Posterior cingulate gyrus (tissue), 11 donors: ENCODE data around the gene CPXM2.
A peak's percentile ranks its signal among the peaks of the same experiment; 100 is the strongest.
"Not testable (repeated sequence)": the region's sequence is repeated elsewhere in the genome, so short reads cannot be mapped to it uniquely, and the experiment has no call there.

Experiments
- DNase-seq, 10 donors: peaks; one replicate each; pipeline versions ENCODE4 v3.0.0 to v3.0.0-alpha.2; 2020 to 2021; ENCODE audit warnings: mixed read lengths in 3 of 10
- intact Hi-C: fragments of 100-400 bp; cut with DNase I; formaldehyde crosslinking; loops from one replicate; pipeline ENCODE4 v1.15.1; 2023

CPXM2 gene

DNA sequence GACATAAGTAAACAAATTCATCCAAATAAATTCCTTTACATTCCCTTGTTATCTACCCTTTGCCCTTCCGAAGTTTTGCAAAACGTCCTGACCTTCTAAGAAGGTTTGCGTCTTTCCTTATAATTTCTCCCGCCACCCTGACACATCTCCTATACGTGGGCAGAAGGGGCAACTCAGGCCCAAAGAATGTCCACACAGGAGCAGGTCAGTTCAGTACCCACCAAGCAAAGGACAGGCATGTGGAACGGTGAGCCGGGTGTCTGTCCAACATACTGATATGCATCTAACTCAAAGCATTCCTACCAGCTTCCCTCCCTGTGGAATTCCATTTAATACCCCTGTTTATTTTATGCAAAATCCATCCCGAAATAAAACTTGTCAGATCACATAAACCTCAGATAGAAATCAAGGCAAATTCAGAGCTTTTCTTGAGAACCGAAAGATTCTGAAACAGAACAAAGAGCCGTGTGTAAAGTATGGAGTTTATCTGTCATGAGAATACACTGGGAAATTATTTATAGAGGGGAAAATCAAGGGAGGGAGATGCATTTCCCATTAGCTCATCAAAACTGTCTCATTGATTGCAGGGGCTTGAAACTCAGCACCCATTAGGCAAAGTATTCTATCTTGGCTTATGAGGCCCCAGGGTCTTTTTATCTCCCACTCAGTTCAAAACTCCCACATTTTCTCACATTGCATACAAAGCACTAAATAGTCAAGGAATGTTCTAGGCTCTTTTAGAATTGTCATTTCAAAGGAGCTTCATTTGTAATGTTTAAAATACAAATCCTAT, 140.1 kb downstream of the CPXM2 start:
- DNase-seq = peak in 1 of 10 donors; percentile 28
- intact Hi-C loops = no loop called here

DNA sequence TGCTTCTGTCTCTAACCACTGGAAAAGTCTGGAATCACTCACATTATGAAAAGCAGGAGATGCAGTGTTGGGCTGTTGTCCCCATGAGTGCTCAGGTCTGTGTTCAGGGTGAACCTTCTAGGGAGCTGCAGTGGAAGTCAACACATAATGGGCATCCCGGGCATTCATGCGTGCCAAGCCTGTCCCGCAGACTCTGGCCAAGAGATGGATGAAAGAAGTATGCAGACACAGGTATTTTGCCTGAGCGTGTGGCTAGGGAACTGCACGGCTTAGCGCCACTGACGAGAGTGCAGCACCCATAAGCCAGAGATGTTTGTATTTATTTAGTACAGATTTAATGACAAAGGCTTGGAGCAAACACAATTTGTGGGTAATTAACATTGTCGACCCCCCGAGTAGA, 140.7 kb downstream of the CPXM2 start:
- intact Hi-C loops = no loop called here
- peak in 1 of 10 donors; percentile 12 for DNase-seq

DNA sequence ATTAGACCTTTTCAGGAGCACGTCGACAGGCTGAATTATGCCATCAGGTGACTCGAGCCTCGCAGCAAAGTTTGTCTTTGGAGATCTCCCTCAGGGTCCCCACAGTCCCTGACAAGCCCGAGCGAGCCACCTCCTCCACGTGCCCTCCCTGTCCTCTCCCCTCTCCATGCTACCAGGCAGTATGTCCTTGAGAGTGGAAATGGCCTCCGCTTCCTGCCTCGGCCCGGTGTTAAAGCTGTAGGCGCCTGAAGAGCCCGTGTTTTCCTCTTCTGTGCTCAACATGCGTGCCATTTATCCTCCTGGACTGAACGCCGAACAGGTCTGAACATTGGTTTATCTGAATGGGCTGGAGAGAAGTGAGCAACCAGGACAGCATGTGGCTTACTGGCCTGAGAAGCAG, 142.9 kb downstream of the CPXM2 start:
- intact Hi-C loops = no loop called here
- peak in 1 of 10 donors; percentile 44 for DNase-seq

DNA sequence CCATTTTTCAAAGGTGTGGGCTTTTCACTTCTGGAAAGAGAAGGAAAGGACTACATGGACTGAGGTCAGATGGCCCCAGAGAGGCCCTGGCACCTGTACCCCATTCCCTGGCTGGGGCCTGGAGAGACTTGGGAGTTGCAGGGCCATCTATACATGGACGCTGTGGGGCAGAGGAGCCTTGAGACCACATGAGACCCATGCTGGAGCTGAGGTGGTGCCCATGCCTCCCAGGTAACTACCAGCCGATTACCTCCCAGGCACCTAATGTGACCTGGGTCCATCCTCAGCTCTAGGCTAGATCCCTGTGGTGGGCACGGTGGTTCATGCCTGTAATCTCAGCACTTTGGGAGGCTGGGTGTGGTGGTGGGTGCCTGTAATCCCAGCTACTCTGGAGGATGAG, 144.2 kb downstream of the CPXM2 start:
- intact Hi-C loops = no loop called here
- DNase-seq = peak in 1 of 10 donors; percentile 63

DNA sequence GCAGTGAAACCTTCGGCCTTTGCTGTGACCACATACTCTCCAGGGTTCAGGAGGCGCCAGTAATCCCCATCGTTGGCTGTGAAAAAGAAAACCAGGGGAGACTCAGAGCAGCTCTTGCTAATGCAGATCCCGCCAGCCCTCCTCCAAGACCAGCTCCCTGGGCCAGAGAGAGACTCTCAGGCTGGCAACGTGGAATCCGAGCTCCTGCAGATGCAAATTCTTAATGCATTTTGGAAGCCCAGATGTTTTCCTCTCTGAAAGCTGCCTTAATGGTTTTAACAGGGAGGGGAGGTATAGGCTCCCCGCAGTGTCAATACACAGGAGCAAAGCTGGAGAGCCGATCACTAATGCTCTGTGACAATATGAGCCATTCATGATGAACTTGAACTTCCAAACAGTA, 144.7 kb downstream of the CPXM2 start:
- peak in 1 of 10 donors; percentile 45 for DNase-seq
- intact Hi-C loops = no loop called here

DNA sequence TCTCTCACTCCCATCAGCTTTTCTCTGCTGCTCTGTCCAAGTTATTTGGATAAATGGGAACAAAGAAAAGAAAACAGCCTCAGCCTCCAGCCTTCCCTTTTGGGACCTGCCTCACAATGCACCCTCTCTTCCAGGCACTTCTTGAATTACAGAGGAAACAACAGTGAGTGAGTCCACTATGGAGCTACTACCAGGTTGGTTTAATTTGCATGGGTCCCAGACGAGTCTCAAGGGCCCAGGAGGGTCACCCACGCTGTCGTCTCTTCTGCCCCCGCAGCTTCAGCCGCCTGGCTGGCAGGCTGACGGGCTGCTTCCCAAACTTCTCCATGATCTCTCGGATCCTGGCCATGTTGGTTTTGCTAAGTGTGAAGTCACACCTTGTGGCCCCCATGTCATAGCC, 145.1 kb downstream of the CPXM2 start:
- DNase-seq = peak in 1 of 10 donors; percentile 33
- intact Hi-C loops = no loop called here

DNA sequence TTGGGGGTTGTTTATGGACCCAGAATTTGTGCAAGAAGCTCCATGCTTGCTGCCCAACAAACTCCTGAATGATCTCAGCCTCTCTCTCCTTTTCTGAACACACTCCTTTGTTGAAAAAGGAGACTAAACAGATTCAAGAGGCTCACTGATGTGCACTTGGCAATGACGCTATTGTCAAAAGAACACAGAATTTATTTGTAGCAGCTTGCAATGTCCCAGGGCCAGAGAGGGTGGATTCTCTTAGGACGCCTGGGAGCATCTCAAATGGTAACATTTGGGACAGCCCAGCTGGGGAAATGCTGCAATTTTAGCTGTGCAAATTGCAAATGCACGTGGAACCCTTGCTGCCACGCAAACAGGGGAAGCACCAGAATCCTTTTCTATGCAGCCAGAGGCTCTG, 145.5 kb downstream of the CPXM2 start:
- peak in 1 of 10 donors; percentile 34 for DNase-seq
- intact Hi-C loops = no loop called here

DNA sequence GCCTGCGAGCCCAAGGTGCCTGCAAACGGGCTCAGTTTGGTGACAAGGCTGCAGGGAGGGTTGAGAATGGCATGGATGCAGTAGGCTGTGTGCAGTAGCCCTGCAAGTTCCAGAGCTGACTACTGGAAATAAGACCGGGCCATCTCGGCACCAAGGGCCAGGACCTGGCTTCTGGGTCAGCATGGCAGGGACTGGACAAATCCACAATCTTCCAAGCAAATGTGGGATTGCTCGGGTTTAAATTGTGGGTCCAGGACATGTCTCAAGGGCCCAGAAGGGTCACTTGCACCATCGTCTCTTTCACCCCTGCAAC, 147.4 kb downstream of the CPXM2 start:
- DNase-seq = no peak
- intact Hi-C loops = no loop called here

DNA sequence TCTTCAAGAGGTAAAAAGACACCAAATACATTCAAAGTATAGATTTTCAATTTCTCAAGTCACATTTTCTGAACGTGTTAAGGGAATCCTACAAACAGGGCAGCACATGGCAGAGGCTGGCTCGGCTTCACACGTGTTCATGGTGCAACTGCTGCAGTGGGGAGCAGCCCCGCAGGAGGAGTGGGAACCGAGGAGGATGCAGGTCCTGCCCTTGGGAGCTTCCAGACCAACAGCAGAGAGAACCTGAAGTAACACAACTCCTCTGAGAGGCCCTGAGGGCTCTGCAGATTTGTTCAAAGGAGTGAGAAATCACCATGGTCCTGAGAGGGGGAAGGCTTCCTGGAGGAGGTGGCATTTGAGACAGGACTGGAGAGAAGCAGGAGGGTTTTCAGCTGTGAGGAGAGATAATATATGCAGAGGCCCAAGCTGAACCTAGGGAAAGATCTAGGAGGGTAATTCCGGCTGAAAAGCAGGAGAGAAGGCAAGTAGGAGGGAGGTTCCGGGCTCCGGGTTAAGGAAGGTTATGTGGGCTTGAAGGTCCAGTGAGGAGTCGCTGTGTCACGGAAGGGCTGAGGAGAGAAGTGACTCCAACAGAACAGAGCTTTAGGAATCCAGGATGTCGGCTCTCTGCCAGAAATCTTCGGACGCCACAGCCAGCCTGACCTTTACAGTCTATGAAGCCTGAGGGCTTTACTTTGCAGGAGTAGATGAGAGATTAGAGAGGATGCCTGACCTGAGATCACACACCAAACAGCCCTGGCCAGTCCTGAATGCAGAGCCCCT, 148.0 kb downstream of the CPXM2 start:
- intact Hi-C loops = no loop called here

DNA sequence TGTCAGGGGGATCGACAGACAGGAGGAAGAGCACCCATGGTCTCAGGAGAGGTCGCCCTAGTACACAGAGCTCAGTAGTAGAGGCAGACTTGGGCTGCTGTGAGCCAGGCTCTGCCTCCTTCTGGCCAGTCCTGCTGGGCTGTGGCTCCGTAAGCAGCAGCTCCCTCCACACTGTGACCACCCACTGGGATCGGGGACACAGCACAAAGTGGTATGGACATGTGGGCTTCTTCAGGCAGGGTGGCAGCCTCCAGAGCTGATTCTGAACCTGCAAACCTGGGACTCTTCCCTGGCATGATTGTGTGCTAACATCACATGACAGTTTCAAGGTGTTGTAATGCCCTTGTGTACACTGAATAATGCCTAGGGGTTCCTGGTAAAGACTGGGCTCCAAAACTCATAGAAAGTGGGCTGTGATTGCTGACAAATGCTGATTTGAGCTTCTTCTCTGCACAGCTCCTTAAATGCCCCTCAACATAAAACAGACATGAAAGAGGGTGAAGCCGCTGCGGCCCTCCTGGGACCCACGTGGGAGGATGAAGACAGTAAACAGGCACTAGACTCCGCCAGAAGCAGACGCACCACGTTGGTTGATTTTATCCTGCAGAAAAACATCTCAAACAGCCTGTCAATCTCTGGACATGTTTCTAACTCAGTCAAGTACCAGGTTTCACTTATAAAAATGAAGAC, 148.7 kb downstream of the CPXM2 start:
- peak in 1 of 10 donors; percentile 59 for DNase-seq
- intact Hi-C loops = no loop called here

More for the DNA sequence above, 148.0 kb downstream of the CPXM2 start:
- DNase-seq = peak in 1 of 10 donors; percentile 73

DNA sequence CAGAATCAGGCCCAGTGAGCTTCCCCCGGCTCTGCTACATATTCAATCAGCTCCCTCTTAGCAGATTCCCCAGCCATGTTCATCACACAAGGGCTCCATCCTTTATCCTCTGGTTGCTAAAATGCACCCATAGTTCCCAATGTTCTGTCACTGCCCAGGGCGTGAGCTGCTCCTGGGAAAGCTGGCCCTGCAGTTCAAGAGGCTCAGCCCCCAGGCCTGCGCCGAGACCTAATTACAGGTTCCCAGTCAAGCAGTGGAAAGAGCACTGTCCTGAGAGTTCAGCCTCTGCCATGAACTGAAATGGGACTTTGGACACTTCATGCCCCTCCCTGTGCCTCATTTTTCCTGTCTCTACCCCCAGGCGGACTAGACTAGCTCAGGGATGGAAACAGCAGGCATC, 149.9 kb downstream of the CPXM2 start:
- intact Hi-C loops = no loop called here
- peak in 1 of 10 donors; percentile 65 for DNase-seq

DNA sequence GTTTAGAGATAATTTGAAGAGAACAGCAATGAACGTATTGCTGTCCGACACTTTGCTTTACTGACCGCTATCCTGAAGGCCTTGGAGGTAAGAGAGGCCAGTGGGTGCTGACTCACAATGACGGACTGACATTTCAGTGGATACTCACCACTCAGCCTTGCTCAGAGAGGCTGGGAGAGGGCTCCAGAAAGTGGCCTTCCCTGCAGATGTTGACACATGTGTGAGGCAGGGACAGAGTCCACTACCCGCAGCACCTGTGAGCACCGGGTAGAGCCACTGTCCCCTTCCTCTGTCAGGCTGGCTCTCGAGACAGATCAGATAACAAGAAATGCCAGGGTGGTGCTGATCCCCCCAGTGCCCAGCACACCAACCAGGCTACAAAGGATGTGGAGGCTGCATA, 150.5 kb downstream of the CPXM2 start:
- intact Hi-C loops = no loop called here
- DNase-seq = peak in 1 of 10 donors; percentile 55

DNA sequence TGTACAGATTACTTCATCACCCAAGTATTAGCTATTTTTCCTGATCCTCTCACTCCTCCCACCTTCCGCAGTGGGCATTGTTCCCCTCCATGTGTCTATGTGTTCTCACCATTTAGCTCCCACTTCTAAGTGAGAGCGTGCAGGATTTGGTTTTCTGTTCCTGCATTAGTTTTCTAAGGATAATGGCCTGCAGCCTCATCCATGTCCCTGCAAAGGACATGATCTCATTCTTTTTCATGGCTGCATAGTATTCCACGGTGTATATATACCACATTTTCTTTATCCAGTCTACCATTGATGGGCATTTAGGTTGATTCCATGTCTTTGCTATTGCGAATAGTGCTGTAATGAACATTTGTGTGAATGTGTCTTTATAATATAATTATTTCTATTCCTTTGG, 154.7 kb downstream of the CPXM2 start:
- intact Hi-C loops, DNase-seq: not testable (repeated sequence)

DNA sequence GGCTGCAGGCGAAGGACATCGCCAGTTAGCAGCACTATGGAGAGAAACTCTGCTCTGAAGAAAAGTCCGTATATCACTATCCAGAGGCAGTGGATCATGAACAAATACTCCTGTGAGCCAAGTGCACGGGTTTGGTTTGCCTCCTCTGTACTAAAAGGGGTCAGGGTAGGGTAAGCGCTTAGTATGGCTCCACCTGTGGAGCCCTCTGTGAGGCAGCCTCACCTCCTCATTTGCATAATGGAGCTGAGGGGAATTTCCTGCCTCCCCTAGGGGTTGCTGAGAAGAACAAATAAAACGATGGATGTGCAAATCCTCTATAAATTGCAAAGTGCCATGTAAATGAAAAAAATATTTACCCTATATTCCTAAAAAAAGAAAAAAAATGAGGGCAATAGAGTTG, 162.1 kb downstream of the CPXM2 start:
- intact Hi-C loops = no loop called here
- no peak for DNase-seq

DNA sequence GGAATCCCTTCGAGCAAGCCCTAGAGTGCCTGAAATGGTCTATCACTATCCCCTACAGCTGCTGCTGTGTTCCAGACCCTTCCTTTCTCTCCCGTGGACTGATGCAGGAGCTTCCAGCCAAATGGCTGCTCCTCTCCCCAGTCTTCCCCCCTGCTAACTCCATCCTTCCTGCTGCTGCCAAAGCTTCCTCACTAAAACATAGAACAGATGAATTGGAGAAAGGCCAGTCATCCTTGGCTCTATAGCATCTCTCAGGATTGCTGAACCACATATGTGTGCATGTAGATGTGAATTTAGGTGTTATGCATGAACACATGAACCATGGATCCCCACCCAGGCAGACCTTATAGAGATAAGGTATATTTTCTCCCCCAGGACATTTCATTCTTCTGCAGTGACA, 164.8 kb downstream of the CPXM2 start:
- intact Hi-C loops = no loop called here
- no peak for DNase-seq

DNA sequence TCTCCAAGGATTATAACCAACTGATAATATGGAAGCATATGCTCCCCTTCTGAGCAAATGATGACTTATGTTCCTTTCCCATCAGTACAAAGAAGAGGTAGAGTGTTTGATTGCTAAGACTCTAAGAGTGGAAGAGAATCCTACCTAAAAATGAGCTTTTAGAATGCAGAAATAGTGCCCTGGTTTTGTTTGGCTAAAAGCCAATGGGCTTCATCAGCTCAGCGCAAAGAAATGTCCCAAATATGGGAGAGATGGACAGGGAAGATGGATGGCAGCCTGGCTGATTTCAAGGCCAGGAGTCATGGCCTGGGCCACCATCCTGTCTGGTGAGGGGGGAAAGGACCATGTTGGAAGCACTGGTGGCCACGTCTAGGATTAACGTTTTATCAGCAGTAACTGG, 165.2 kb downstream of the CPXM2 start:
- no peak for DNase-seq
- intact Hi-C loops = no loop called here

DNA sequence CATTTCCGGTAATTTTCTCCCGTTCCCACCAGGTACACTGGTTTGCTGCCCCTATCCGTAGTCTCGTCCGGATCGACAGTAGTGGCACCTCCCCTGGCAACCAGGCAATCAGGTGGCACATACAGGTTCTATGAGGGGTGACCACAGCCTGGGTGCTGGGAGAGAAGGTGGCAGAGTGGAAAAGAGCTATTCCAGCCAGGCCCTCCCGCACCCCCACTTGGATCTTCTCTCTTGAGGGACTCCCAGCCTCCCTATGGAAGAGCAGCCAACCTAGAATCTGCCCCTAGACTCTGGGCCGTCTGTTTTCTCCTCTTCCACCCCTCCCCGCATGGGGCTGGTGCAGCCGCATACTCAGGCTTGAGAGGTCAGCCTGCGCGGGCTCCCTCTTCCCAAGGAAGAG, 166.9 kb downstream of the CPXM2 start:
- no peak for DNase-seq

DNA sequence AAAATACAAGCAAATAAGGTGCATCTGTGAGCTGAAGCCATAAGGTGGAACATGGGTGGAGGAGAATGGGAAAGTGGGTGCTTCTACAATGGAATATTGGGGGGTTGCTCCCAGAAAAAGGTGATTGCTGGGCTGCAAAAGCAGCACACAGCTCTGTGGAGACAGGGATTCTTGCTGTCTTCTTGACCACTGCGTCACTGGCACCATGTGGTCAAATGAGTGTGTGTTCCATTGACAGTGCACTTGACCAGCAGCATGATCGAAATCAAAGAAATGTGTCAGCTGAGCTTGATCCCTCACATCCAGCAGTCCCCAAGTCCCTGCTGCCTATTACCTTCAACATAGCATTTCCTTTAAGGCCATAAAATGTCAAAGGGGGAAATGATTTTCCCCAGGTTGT, 169.3 kb downstream of the CPXM2 start:
- no peak for DNase-seq
- intact Hi-C loops = no loop called here

More for the DNA sequence above, 166.9 kb downstream of the CPXM2 start:
- intact Hi-C loops = no loop called here

DNA sequence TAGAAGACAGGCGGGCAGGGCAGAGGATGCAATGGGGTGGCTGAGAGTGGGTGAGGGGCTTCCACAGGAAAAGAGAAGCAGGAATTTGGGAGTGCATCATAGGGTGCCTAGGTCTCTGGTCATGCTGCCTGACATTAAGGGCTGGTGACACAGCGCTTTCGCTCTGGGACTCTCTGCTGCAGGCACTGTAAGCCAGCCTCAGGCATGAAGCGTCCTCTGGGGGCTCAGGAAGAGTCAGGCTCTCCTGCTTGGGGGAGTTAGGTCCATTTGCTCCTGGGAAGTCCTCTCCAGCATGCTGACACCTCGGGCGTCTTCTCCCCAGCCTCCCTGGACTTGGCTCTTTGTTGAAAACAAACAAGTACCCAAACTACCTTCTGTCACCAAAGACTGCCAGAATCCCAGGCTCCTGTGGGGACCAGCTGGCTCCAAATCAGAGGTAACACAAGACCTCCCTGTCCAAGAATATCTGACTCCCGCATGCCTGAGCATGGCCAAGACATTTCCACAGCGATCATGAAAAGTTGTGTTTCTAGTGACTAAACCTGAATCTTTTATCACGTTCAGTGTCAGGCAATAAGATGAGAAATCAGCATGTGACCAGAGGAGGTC, 170.1 kb downstream of the CPXM2 start:
- intact Hi-C loops = no loop called here
- DNase-seq = no peak

DNA sequence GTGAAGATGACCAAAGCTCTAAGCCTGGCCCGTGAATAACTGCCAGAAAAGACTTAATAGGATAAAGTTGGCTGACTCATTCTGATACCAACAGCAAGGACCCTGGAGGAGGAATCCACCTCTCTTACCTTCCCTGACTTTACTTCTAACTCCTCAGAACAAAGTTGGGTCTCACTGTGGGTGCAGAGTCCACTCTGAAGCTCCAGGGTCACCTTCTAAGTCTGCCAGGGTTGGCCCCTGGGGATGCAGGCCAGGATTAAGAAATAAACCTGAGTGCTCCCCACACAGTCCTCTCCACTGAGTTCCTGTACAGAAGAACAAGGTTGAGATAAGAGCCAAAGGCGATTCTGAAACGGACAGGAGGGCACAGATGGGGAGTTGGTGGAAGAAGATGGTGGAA, 171.1 kb downstream of the CPXM2 start:
- intact Hi-C loops = no loop called here
- DNase-seq = no peak

DNA sequence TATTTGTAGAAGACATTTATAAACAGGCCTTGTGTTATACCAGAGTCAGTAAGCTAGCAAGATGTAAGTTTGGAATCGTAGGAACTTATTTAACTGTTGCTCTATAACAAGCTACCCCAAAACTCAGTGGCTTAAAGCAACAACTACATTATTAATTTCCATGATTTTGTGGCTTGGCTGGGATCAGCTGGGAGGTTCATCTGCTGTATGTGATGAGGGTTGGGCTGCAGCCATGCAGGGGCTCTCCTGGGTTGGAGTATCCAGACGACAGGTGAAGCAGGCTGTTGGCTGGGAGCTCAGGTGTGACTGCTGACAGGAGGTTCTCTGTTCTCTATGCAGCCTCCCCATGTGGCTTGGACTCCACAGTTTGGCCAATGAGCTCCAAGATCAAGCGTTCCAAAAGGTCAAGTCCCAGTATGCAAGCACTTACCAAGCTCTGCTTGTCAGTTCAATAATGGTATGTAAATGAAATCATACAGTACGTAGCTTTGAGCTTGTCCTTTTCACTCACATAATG, 173.0 kb downstream of the CPXM2 start:
- no peak for DNase-seq
- intact Hi-C loops = no loop called here
